Stimulated activated naive CD4-positive, alpha-beta T cell treated with Interleukin-2 at 50 U/mL for 16 hours (primary cell): ENCODE data around the gene CEP112.
"Not testable (repeated sequence)": the region's sequence is repeated elsewhere in the genome, so short reads cannot be mapped to it uniquely, and the experiment has no call there.

Experiments used
- DNase-seq: peaks from one replicate; lab custom pipeline; 2025; lab: John Stamatoyannopoulos, UW

CEP112 gene

GRCh38 chr17:65681763-65682162 is 510.2 kb downstream of the CEP112 start:
- not testable (repeated sequence) for DNase-seq

DNA sequence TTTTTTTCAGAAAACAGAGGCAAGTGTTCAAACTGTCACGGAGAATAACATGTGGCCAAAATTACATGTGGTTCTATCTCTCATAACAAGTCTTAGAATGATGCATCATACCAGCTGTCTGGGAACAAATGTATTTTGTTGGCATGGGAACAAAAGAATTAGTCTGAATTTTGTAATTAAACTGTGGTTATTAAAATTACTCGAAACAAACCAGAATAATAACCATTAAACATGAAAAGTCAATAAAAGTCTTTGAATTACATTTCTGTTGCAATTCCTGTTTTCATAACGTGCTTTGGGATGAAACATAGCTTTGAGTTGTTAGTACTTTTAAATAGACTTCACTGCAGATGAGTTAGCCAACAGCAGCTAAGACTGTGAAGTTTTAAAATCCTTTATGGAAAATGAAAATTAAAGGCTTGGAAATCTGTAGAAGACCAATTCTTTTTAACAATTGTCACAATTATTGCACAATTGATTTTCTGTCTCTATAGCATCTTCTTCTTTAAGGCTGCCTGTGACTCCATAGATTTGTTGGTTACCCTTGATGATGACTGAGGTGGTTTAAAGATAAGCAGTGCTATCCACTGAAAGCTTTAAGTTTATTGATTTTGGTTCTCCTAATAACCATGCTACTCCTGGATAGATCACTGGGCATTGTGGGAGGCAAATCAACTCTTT is 512.6 kb downstream of the CEP112 start:
- no peak for DNase-seq

- no peak for DNase-seq
Measured at GRCh38 chr17:65678546-65678945, 513.4 kb downstream of the CEP112 start.

GRCh38 chr17:65677932-65678331 is 514.0 kb downstream of the CEP112 start:
- DNase-seq = no peak

GRCh38 chr17:65674246-65675045 is 517.5 kb downstream of the CEP112 start:
- DNase-seq = no peak

GRCh38 chr17:65670667-65671371 is 521.1 kb downstream of the CEP112 start:
- no peak for DNase-seq

- no peak for DNase-seq
Measured at GRCh38 chr17:65668211-65668610, 523.7 kb downstream of the CEP112 start.

GRCh38 chr17:65667656-65668055 is 524.3 kb downstream of the CEP112 start:
- DNase-seq = no peak

GRCh38 chr17:65666876-65667321 is 525.0 kb downstream of the CEP112 start:
- DNase-seq = no peak

DNA sequence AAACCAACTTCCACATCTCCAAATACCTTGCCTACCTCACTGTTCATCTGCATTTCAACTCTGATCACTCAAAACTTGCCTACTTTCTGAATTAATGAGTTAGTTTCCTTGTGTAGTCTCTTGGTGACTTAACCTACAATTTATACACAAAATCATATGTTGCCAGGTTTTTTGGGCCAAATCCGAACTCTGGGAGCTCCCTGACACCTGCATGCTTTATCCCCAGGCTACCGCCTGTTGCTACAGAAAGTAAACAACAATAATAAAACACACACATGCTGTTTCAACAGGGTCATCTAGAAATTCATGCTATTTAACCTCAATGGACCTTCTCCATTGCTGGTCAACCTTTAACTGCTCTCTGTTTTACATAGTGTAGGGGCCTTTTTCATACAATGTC is 526.0 kb downstream of the CEP112 start:
- no peak for DNase-seq

DNA sequence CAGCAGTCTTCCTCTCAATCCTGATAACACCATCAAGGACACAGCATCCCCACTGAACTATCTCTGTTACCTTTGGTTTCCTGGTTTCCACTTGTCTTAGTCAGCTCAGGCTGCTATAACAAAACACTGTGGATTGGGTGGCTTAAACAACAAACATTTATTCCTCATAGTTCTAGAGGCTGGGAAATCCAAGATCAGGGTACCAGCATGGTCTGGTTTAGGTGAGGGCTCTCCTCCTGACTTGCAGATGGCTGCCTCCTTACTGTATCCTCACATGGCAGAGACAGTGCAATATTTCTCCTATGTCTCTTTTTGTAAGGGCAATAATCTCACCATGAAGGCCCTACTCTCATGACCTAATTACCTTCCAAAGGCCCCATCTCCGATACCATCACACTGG is 527.2 kb downstream of the CEP112 start:
- no peak for DNase-seq

- DNase-seq = no peak
Measured at GRCh38 chr17:65664266-65664665, 527.7 kb downstream of the CEP112 start.

GRCh38 chr17:65662196-65662595 is 529.7 kb downstream of the CEP112 start:
- DNase-seq = no peak

- no peak for DNase-seq
Measured at GRCh38 chr17:65660947-65661346, 531.0 kb downstream of the CEP112 start.

DNA sequence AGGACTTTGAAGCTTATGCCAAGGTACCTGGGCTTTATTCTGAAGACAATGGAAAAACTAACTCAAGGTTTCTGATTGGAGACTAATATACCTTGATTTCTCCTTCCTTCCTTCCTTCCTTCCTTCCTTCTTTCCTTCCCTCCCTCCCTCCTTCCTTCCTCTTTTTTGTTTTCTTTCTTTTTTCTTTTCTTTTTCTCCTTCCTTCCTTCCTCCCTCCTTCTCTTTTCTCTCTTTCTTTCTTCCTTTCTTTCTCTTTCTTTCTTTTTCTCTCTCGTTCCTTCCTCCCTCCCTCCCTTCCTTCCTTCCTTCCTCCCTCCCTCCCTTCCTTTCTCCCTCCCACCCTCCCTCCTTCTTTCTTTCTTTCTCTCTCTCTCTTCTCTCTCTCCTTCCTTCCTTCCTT is 531.9 kb downstream of the CEP112 start:
- no peak for DNase-seq

DNA sequence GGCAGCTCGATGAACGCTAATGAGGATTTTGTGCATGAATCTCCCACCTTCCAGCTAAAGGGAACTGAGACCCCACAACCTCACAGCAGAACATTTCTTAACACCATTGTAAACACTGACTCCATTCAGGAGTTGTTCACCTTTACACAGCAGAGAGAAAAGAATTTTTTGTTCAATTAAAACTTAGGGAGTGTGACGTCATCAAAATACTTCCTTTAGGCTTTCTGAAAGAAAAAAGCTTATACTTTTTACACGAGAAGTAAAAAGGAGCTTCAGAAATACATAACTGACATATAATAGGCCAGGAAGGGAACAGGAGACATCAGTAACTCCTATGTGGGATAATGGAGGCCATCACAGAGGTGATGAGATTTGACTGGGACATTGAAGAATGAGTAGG is 532.4 kb downstream of the CEP112 start:
- DNase-seq = no peak

- DNase-seq = no peak
Measured at GRCh38 chr17:65657251-65657828, 534.6 kb downstream of the CEP112 start.

DNA sequence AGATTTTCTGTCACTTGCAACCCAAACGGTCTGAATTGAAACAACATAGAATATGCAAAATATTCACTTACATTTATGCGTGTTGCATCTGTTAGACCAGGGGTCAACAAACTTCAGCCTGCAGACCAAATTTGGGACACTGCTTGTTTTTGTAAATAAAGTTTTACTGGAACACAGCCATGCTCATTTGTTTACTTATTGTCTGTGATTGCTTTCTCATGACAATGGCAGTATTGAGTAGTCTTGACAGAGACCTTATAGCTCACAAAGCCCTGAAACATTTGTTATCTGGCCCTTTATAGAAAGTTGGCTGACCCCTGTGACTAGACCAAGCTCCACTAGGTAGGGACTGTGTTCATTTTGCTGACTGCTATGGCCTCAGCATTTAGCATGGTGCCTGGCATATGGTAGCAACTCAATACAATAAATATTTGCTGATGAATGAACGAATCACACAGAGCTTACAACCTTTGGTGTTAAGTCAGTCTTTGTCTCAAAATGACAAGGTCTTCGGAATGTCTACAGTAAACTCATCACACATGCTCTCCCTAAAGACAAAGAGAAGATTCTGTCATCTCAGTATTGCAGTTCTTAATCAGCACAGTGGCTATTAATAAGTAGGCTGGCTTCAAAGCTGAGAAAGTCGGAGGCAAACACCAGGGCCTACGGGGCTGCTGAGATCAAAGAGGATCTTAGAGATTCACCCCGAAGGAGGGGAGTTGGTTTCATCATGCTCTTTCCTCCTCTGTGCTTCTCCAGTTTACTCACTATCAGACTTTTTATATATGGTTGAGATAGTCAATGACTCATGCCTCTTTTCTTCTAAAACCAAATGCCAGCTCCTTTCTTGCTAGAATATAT is 535.3 kb downstream of the CEP112 start:
- DNase-seq = peak; percentile 39

DNA sequence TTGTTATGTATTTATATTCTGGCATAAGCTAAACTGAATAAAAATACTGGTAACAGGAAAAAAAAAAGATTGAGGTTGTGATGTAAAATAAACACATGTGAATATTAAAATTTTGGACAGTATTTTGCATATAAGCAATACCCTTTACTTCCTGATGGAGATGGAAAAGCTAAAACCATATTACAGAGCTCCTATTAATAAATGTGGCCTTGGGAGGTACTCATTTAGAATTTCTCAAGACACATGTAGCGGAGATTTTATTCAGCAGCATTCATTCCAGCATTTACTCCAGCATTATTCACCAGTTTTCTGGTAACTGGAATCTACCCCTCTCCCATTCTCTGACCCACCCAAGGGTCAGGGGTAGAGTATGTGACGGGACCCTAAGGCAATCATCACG is 536.2 kb downstream of the CEP112 start:
- DNase-seq = no peak

DNA sequence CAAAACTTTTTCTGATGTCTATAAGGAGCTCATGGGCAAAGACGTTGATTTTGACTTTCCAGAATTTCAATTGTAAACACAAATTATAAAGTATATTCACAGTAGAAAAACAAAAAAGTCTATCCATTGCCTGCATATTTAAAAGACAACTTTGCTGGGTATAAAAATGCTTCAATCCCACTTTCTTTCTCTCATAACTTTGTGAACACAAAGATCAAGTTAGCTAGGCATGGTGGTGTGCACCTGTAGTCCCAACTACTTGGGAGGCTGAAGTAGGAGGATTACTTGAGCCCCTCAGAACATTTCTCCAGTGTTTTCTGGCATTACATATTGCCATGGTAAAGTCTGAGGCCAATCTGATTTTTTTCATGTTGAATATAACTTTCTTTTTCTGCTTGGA is 547.4 kb downstream of the CEP112 start:
- no peak for DNase-seq

GRCh38 chr17:65638221-65638975 is 553.5 kb downstream of the CEP112 start:
- DNase-seq = no peak
